PC-9 (cell line): Measurements from ENCODE around the gene LIPC. TPM values are rescaled to one million over a fixed set of nuclear protein-coding genes. Genes with fewer than 3 reads are reported as not detected.

Experiments used
- BruUV-seq: library from RNA; stranded (reverse); fragments of 400-500 nt; replicated peaks from 2 replicates; lab custom pipeline; 2021; lab: Mats Ljungman, UMichigan
- CTCF ChIA-PET: fragments of 300-600 bp; sonication (Branson Sonifier 250); formaldehyde crosslinking; loops from one replicate; lab custom pipeline; 2022; ENCODE audit warnings: antibody characterized with exemption; lab: Charles Lee
- POLR2A ChIA-PET: fragments of 300-600 bp; sonication (Branson Sonifier 250); formaldehyde crosslinking; loops from one replicate; lab custom pipeline; 2022; ENCODE audit warnings: antibody characterized with exemption; ENCODE audit not compliant: unreplicated experiment; lab: Charles Lee
- DNase-seq, 2 experiments: peaks; one replicate each; pipeline versions ENCODE4 v3.0.0 to v3.0.0-alpha.2; 2015 to 2022; ENCODE audit warnings: mixed read lengths in 1 of 2
- H2AFZ ChIP-seq: fragments of 200-600 bp; sonication (generic); 2 replicates; pipeline ENCODE4 v1.8.1; 2017; ENCODE audit warnings: antibody characterized with exemption
- H3F3A ChIP-seq: fragments of 200-600 bp; sonication (generic); 2 replicates; pipeline ENCODE4 v1.8.1; 2017; ENCODE audit warnings: antibody characterized with exemption, mild to moderate bottlenecking, low read depth; ENCODE audit not compliant: insufficient read depth
- H3K27ac ChIP-seq: fragments of 200-600 bp; sonication (generic); 2 replicates; pipeline ENCODE4 v1.6.1; 2016; ENCODE audit warnings: mixed run types
- H3K27me3 ChIP-seq: fragments of 200-600 bp; sonication (generic); 2 replicates; pipeline ENCODE4 v1.6.1; 2016; ENCODE audit warnings: low read depth, mixed run types; ENCODE audit not compliant: insufficient read depth
- H3K36me3 ChIP-seq: fragments of 200-600 bp; sonication (generic); 2 replicates; pipeline ENCODE4 v1.6.1; 2016; ENCODE audit warnings: low read depth, mixed run types
- H3K4me1 ChIP-seq: fragments of 200-600 bp; sonication (generic); replicated peaks from 2 replicates; pipeline ENCODE4 v1.6.1; 2016; ENCODE audit warnings: mixed run types; ENCODE audit not compliant: insufficient read depth
- H3K4me2 ChIP-seq: fragments of 200-600 bp; sonication (generic); 2 replicates; pipeline ENCODE4 v1.6.1; 2017; ENCODE audit warnings: mixed run types
- H3K4me3 ChIP-seq: fragments of 200-600 bp; sonication (generic); 2 replicates; pipeline ENCODE4 v1.6.1; 2016; ENCODE audit warnings: mixed run types
- H3K79me2 ChIP-seq: fragments of 200-600 bp; sonication (generic); 2 replicates; pipeline ENCODE4 v1.6.1; 2017; ENCODE audit warnings: low read depth, mixed run types
- H3K9me2 ChIP-seq: fragments of 200-600 bp; sonication (generic); 2 replicates; pipeline ENCODE4 v1.8.1; 2017; ENCODE audit warnings: mild to moderate bottlenecking; ENCODE audit not compliant: insufficient read depth
- H3K9me3 ChIP-seq: fragments of 200-600 bp; sonication (generic); 2 replicates; pipeline ENCODE4 v1.8.1; 2016; ENCODE audit warnings: low read depth; ENCODE audit not compliant: insufficient read depth
- H4K20me1 ChIP-seq: fragments of 200-600 bp; sonication (generic); 2 replicates; pipeline ENCODE4 v1.8.1; 2017; ENCODE audit not compliant: insufficient read depth
- CTCF ChIP-seq: fragments of 200-600 bp; sonication (generic); conservative IDR thresholded peaks from 2 replicates; pipeline ENCODE4 v1.6.1; 2017; ENCODE audit warnings: mixed run types, antibody characterized with exemption, mild to moderate bottlenecking, moderate library complexity
- EZH2 ChIP-seq: fragments of 200-600 bp; sonication (generic); IDR thresholded peaks from 2 replicates; pipeline ENCODE4 v1.8.0; 2017; ENCODE audit warnings: antibody characterized with exemption, low read depth
- intact Hi-C: fragments of 100-400 bp; cut with micrococcal nuclease; formaldehyde crosslinking; loops from one replicate; pipeline ENCODE4 v1.10.0; 2022; ENCODE audit not compliant: unreplicated experiment
- total RNA-seq: library from RNA; stranded (reverse); gene quantifications from 2 replicates; pipeline ENCODE4 v1.2.3, GENCODE V29; 2021

LIPC gene
- total RNA-seq, 1 experiment from 2014 or later = not detected

DNA sequence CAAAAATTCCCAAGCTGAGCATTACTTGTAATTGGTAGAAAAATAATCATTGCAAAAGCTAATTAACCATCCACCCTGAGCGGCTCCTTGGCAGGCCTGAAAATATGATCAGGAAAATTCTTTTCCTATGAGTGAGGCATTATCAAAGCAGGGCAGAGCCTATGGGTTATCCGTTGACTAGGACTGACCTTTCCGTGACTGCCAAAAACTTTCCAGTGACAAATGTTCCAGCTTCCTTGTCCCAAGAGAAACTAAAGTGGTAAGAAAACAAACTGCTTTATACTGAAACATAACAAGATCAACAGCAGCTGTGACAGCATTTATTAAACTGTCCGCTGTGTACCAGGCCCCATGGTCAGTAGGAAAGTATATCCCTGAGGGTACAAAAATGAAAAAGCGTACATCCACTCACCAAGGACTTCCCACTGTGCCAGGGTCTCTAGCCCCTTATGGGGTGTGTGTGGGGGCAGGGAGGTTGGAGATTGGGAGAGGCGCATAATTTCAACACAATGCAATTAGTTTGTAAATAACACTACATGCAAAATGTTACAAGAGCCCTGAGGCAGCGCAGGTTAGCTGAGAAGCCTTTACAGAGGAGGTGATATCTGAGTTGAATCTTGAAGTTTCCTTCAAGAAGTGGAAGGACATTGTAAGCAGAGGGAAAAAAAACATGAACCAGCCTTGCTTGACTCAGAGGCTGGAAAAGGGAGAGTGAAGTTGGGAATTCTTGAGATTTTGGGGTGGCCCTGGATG is 8.5 kb downstream of the LIPC start:
- Histone ChIP-seq H3K4me1 (peaks cover 65% of the 10 kb centered on the region), H3K27me3 (no peaks in the 10 kb centered on the region), H3K79me2 (no peaks in the 10 kb centered on the region), H3K9me2 (no peaks in the 10 kb centered on the region), H3K9me3 (no peaks in the 10 kb centered on the region), H2AFZ (no peak overlapping the region), H3K4me3 (peak overlapping the region; percentile 41; the same call in 1 of the 2 replicates), H4K20me1 (no peaks in the 10 kb centered on the region), H3K36me3 (no peaks in the 10 kb centered on the region), H3F3A (peaks cover 42% of the 10 kb centered on the region), H3K4me2 (peak overlapping the region; percentile 76), H3K27ac (peak overlapping the region; percentile 100)
- ChIA-PET POLR2A (interaction anchor here (0.5 to 2.1 kb wide), 9 partner anchors 29 to 198 kb away, joined by 3 to 21 read pairs (median 4); no protein-coding TSS in a partner anchor), CTCF (interaction anchor here (0.6 to 1.4 kb wide), 3 partner anchors 29 to 171 kb away, joined by 5 read pairs; no protein-coding TSS in a partner anchor)
- intact Hi-C loops = loop anchor here (1.0 to 2.0 kb wide), 2 partner anchors 94 to 180 kb away; no protein-coding TSS in a partner anchor
- no TSS peak for BruUV-seq
- peak; percentile 43 to 94 for DNase-seq
- no peak for TF ChIP-seq EZH2
- TF ChIP-seq CTCF = no peak

- intact Hi-C loops = loop anchor here (1.0 to 2.0 kb wide), 8 partner anchors 29 to 214 kb away; no protein-coding TSS in a partner anchor
- BruUV-seq = no TSS peak
- Histone ChIP-seq H3K27ac (peak overlapping the region; percentile 100), H2AFZ (no peak overlapping the region), H3K36me3 (no peaks in the 10 kb centered on the region), H3K4me1 (peaks cover 65% of the 10 kb centered on the region), H3K4me2 (peak overlapping the region; percentile 76), H3K9me3 (no peaks in the 10 kb centered on the region), H3K4me3 (peak overlapping the region; percentile 41; the same call in 1 of the 2 replicates), H3K79me2 (no peaks in the 10 kb centered on the region), H3F3A (peaks cover 42% of the 10 kb centered on the region), H4K20me1 (no peaks in the 10 kb centered on the region), H3K27me3 (no peaks in the 10 kb centered on the region), H3K9me2 (no peaks in the 10 kb centered on the region)
- no peak for TF ChIP-seq CTCF
- TF ChIP-seq EZH2 = no peak
- CTCF ChIA-PET = interaction anchor here (0.6 to 1.4 kb wide), 2 partner anchors 29 to 398 kb away, joined by 3 to 5 read pairs; no protein-coding TSS in a partner anchor
- DNase-seq = peak; percentile 83 to 91
- POLR2A ChIA-PET = interaction anchor here (0.5 to 2.1 kb wide), 8 partner anchors 22 to 222 kb away, joined by 3 to 21 read pairs (median 9); no protein-coding TSS in a partner anchor
Observed at GRCh38 chr15:58440922-58441321, 9.1 kb downstream of the LIPC start.

DNA sequence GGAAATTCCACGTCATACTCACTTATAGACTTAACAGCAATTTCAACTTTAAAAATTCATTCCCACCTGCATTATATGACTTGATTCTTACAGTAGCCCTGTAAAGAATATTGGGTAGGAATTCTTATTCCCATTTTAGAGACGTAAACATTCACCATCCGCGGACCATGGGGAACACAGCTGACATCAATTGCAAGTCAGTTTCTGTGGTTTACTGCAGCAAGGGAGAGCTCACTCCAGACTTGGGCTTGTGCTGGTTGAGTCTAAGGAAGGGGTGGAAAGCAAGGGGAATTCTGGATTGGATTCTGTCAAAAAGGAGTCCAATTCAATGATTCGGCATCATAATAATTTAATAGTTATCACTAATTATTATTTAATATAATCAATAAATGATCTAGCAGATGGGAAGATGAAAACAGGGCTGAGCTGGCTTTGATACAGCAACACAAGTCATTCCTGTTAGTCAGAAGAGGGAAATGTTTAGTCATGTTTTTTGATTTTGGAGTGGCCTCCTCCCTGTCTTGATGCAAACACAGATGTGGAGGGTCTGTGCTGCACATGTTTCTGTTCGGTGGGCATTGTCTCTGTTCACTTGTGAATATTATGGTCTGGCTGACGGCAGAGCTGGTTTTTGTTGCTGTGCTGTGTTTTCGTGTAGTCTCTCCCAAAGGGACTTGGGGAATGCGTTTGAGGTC is 9.7 kb downstream of the LIPC start:
- ChIA-PET POLR2A (interaction anchor here (0.5 to 2.1 kb wide), 9 partner anchors 21 to 490 kb away, joined by 3 to 21 read pairs (median 8); no protein-coding TSS in a partner anchor), CTCF (interaction anchor here (0.6 to 1.4 kb wide), 3 partner anchors 28 to 398 kb away, joined by 3 to 6 read pairs (median 5); no protein-coding TSS in a partner anchor)
- Histone ChIP-seq H4K20me1 (no peaks in the 10 kb centered on the region), H3K9me2 (no peaks in the 10 kb centered on the region), H3K9me3 (no peaks in the 10 kb centered on the region), H3K4me2 (peak overlapping the region; percentile 76), H3F3A (peaks cover 42% of the 10 kb centered on the region), H3K27ac (peak overlapping the region; percentile 100), H3K27me3 (no peaks in the 10 kb centered on the region), H2AFZ (0 out of 2 replicates have a peak overlapping the region, but pooled peaks have one; percentile 44), H3K4me3 (no peak overlapping the region; the same call in 1 of the 2 replicates), H3K36me3 (no peaks in the 10 kb centered on the region), H3K79me2 (no peaks in the 10 kb centered on the region), H3K4me1 (peaks cover 65% of the 10 kb centered on the region)
- intact Hi-C loops = loop anchor here (1.0 to 2.0 kb wide), 7 partner anchors 29 to 214 kb away; no protein-coding TSS in a partner anchor
- peak; percentile 13 to 68 for DNase-seq
- TSS peak; percentile 81 for BruUV-seq
- TF ChIP-seq CTCF = no peak
- no peak for TF ChIP-seq EZH2
